GM19397 (cell line): ENCODE data around the gene RNF222.
"Not testable (repeated sequence)": the region's sequence is repeated elsewhere in the genome, so short reads cannot be mapped to it uniquely, and the experiment has no call there.

ENCODE experiments used
- ATAC-seq: cut with Tn5 transposase; IDR thresholded peaks from one replicate; pipeline ENCODE4 v1.9.1; 2021; ENCODE audit warnings: mild to moderate bottlenecking, moderate library complexity; ENCODE audit not compliant: unreplicated experiment

The RNF222 gene

GRCh38 chr17:8347001-8347400, 50.6 kb downstream of the RNF222 start:
- not testable (repeated sequence) for ATAC-seq

- no peak for ATAC-seq
Observed at GRCh38 chr17:8345951-8346665, 51.5 kb downstream of the RNF222 start.

GRCh38 chr17:8345052-8345690, 52.5 kb downstream of the RNF222 start:
- no peak for ATAC-seq

- ATAC-seq, result no peak
Observed at GRCh38 chr17:8341456-8341855, 56.2 kb downstream of the RNF222 start.
